ENCODE measurements around the gene C10orf90. TPM values are rescaled to one million over a fixed set of nuclear protein-coding genes. Genes with fewer than 3 reads are reported as not detected.

The C10orf90 gene
- total and polyA plus RNA-seq, 4 donors: 0.05 to 0.25 TPM; not detected in 2

GRCh38 chr10:126478546-126478945 is 191.9 kb downstream of the C10orf90 start:
- TF ChIP-seq RXRA (IDR thresholded peaks at IDR 0.05) (no peak), TAF1 (conservative IDR thresholded peaks at IDR 0.05) (no peak), YY1 (IDR thresholded peaks at IDR 0.05) (no peak), ZBTB33 (IDR thresholded peaks at IDR 0.05) (no peak), SP1 (IDR thresholded peaks at IDR 0.05) (no peak), FOXA1 (IDR thresholded peaks at IDR 0.05) (no peak), FOXA2 (IDR thresholded peaks at IDR 0.05) (no peak), HNF4A (conservative IDR thresholded peaks at IDR 0.05) (no peak), EGR1 (IDR thresholded peaks at IDR 0.05; ENCODE audit: low read depth in 2 of 2) (no peak), GABPA (IDR thresholded peaks at IDR 0.05 in 1 of 2, conservative IDR thresholded peaks at IDR 0.05 in 1 of 2) (no peak), CTCF (IDR thresholded peaks at IDR 0.05; ENCODE audit: low read depth, low read length, missing input control) (no peak), HNF4G (IDR thresholded peaks at IDR 0.05) (no peak), REST (IDR thresholded peaks at IDR 0.05) (no peak), JUND (IDR thresholded peaks at IDR 0.05) (no peak), RAD21 (IDR thresholded peaks at IDR 0.05) (no peak), NR2F2 (IDR thresholded peaks at IDR 0.05) (no peak)
- TF ChIP-seq, protein P1, sequence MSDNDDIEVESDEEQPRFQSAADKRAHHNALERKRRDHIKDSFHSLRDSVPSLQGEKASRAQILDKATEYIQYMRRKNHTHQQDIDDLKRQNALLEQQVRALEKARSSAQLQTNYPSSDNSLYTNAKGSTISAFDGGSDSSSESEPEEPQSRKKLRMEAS (IDR thresholded peaks at IDR 0.05): no peak
- TF ChIP-seq, protein P2, sequence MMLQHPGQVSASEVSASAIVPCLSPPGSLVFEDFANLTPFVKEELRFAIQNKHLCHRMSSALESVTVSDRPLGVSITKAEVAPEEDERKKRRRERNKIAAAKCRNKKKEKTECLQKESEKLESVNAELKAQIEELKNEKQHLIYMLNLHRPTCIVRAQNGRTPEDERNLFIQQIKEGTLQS (IDR thresholded peaks at IDR 0.05): no peak
- Histone ChIP-seq H3K27ac (ENCODE audit: low read depth in 1 of 2, low read length in 2 of 2) (no peak overlapping the region), H3K4me1 (ENCODE audit: control insufficient read depth in 4 of 4, insufficient read depth in 4 of 4, low read length in 3 of 4) (no peaks in the 10 kb centered on the region), H3K36me3 (ENCODE audit: control insufficient read depth in 4 of 4, insufficient read depth in 3 of 4, low read depth in 1 of 4, low read length in 3 of 4) (no peaks in the 10 kb centered on the region), H3K9me3 (ENCODE audit: control insufficient read depth in 4 of 4, low read length in 3 of 4) (no peaks in the 10 kb centered on the region), H3K9ac (ENCODE audit: low read depth in 1 of 2, low read length in 2 of 2) (no peak overlapping the region), H3K27me3 (ENCODE audit: control insufficient read depth in 4 of 4, insufficient read depth in 4 of 4, low read length in 3 of 4) (no peaks in the 10 kb centered on the region), H3K4me3 (ENCODE audit: low read depth in 1 of 3, low read length in 3 of 3) (no peak overlapping the region)
- 63% methylated on average over 6 of the region's 6 CpGs for WGBS
- no peak for DNase-seq (ENCODE audit: low spot score)

Measured in liver (tissue), 9 donors.